Hair follicular keratinocyte (primary cell): ENCODE data around the gene AP1G2. TPM values are rescaled to one million over a fixed set of nuclear protein-coding genes. Genes with fewer than 3 reads are reported as not detected.

Source experiments
- total RNA-seq: library from RNA; depleted of rRNA; stranded (reverse); fragments of >200 nt; gene quantifications from 2 replicates; pipeline ENCODE4 v1.2.3, GENCODE V29; 2015

AP1G2 gene
- 53.6 and 70.6 TPM in 2 replicates for total RNA-seq

GRCh38 chr14:23567186-23568020 lies at the start of gene AP1G2:
Gene AP1G2, minus strand, starts transcription at chr14:23567791. Its CDS starts 477 bp downstream, at chr14:23567314.

GRCh38 chr14:23578560-23579310 lies 11.1 kb upstream of the AP1G2 start, which contains the start of gene JPH4:
Gene JPH4, minus strand, starts transcription at chr14:23578790. Its CDS starts 1,337 bp downstream, at chr14:23577453.

GRCh38 chr14:23555882-23556699 lies 11.5 kb downstream of the AP1G2 start, which contains the start of gene THTPA:
Gene THTPA, plus strand, starts transcription at chr14:23556271. Its CDS starts 487 bp downstream, at chr14:23556758.

DNA sequence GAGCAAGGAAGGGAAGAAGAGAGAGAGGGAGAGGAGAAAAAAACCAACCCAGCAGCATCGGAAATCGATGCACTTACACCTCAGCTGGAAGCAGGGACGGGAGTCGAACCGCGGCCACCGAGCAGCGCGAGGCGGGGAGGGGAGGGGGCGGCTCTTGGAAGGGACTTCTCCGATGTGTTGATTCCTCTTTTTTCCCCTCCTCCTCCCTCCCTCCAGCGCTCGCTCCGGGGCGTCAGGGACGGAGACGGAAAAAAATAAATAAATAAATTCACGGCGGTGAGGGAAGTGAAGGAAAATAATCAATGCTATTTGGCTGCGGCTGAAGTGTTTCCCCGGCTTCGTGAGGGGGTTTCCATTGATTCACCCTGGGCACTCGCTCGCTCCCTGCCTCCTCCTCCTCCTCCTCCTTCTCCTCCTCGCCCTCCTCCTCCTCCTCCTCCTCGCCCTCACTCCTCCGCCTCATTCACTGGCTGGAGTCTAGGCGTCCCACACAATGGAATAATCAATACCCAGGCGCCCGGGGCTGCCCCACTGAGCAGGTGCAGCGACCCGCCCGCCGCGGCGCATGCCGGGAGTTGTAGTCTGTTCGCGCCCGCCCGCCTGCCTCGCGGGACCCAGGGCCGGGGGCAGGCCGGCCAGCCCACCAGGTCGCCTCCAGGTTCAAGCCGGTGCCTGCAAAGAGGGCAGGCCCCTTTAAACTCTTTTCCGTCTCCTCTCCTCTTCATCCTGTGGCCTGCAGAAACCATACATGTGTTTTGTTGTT lies 16.1 kb downstream of the AP1G2 start, which contains the start of gene ZFHX2:
Gene ZFHX2 (minus strand): TSS at position 500 of the 763 bp plus-strand sequence. CDS start 16,440 bp downstream, outside the sequence.

Other genes starting within 250 kb of the AP1G2 start
- 34.5 and 56.2 TPM in 2 replicates for gene PABPN1, start 246.3 kb downstream of the AP1G2 start, total RNA-seq
- 1.4 and 5.9 TPM in 2 replicates for gene SLC22A17, start 214.9 kb downstream of the AP1G2 start, total RNA-seq
- 8.2 and 10.1 TPM in 2 replicates for gene EFS, start 202.6 kb downstream of the AP1G2 start, total RNA-seq
- gene IL25, start 195.0 kb downstream of the AP1G2 start, total RNA-seq, result not detected in 2 replicates
- gene CMTM5, start 190.7 kb downstream of the AP1G2 start, total RNA-seq, result not detected in 2 replicates
- not detected in 2 replicates for gene MYH6, start 159.5 kb downstream of the AP1G2 start, total RNA-seq
- not detected in 2 replicates for gene MYH7, start 132.1 kb downstream of the AP1G2 start, total RNA-seq
- 21.9 and 37.1 TPM in 2 replicates for gene NGDN, start 98.1 kb downstream of the AP1G2 start, total RNA-seq
- gene ZFHX2, start 16.0 kb downstream of the AP1G2 start, total RNA-seq, result 0.23 TPM in 1 of 2 replicates, not detected in the other
- gene THTPA, start 11.5 kb downstream of the AP1G2 start, total RNA-seq, result 2.7 and 4.8 TPM in 2 replicates
- gene JPH4, start 11.0 kb upstream of the AP1G2 start, total RNA-seq, result not detected in 2 replicates
- 0.31 TPM in 1 of 2 replicates, not detected in the other for gene DHRS2, start 68.6 kb upstream of the AP1G2 start, total RNA-seq